ENCODE results near the gene LCP1. TPM values are rescaled to one million over a fixed set of nuclear protein-coding genes. Genes with fewer than 3 reads are reported as not detected.

The LCP1 gene
- total RNA-seq, 1 experiment from 2014 or later = 9.1 TPM

- Histone ChIP-seq H3K36me3 (ENCODE audit: insufficient read depth, low read length, poor library complexity, severe bottlenecking) (no peaks in the 10 kb centered on the region), H3K27me3 (replicated peaks; ENCODE audit: insufficient read depth, low read depth, low read length, poor library complexity) (no peaks in the 10 kb centered on the region), H3K27ac (ENCODE audit: low read depth, low read length, poor library complexity, severe bottlenecking) (no peak overlapping the region), H3K4me1 (ENCODE audit: insufficient read depth, low read length, poor library complexity, severe bottlenecking) (peaks cover 16% of the 10 kb centered on the region), H3K9me3 (ENCODE audit: low read depth, low read length, poor library complexity, severe bottlenecking) (no peaks in the 10 kb centered on the region), H3K4me3 (ENCODE audit: low read depth, low read length, poor library complexity, severe bottlenecking) (no peak overlapping the region)
- POLR2A ChIA-PET (ENCODE audit: low non-redundant PET) = no interaction called here
- TF ChIP-seq CTCF (conservative IDR thresholded peaks at IDR 0.05; ENCODE audit: low read depth, low read length) = no peak
- no peak for TF ChIP-seq EZH2 (IDR thresholded peaks at IDR 0.05; ENCODE audit: borderline replicate concordance, low read depth, low read length, poor library complexity, severe bottlenecking)
- intact Hi-C loops (cut with micrococcal nuclease; ENCODE audit: unreplicated experiment) = loop anchor here (1.0 kb wide), 1 partner anchor 36 kb away; no protein-coding TSS in a partner anchor
- no peak for DNase-seq (ENCODE audit: low spot score)
- no TSS peak for BruUV-seq (replicated peaks)
- CTCF ChIA-PET = no interaction called here
Measured at GRCh38 chr13:46185634-46186033, 3.7 kb upstream of the LCP1 start.

GRCh38 chr13:46184277-46184699 lies 2.3 kb upstream of the LCP1 start:
- no peak for TF ChIP-seq EZH2 (IDR thresholded peaks at IDR 0.05; ENCODE audit: borderline replicate concordance, low read depth, low read length, poor library complexity, severe bottlenecking)
- peak; percentile 92 for TF ChIP-seq CTCF (conservative IDR thresholded peaks at IDR 0.05; ENCODE audit: low read depth, low read length)
- intact Hi-C loops (cut with micrococcal nuclease; ENCODE audit: unreplicated experiment) = no loop called here
- Histone ChIP-seq H3K4me3 (ENCODE audit: low read depth, low read length, poor library complexity, severe bottlenecking) (no peak overlapping the region), H3K4me1 (ENCODE audit: insufficient read depth, low read length, poor library complexity, severe bottlenecking) (peaks cover 25% of the 10 kb centered on the region), H3K36me3 (ENCODE audit: insufficient read depth, low read length, poor library complexity, severe bottlenecking) (no peaks in the 10 kb centered on the region), H3K27me3 (replicated peaks; ENCODE audit: insufficient read depth, low read depth, low read length, poor library complexity) (no peaks in the 10 kb centered on the region), H3K9me3 (ENCODE audit: low read depth, low read length, poor library complexity, severe bottlenecking) (no peaks in the 10 kb centered on the region), H3K27ac (ENCODE audit: low read depth, low read length, poor library complexity, severe bottlenecking) (no peak overlapping the region)
- DNase-seq (ENCODE audit: low spot score) = peak; percentile 80
- ChIA-PET POLR2A (ENCODE audit: low non-redundant PET) (no interaction called here), CTCF (no interaction called here)
- BruUV-seq (replicated peaks) = no TSS peak

- no peak for TF ChIP-seq CTCF (conservative IDR thresholded peaks at IDR 0.05; ENCODE audit: low read depth, low read length)
- TF ChIP-seq EZH2 (IDR thresholded peaks at IDR 0.05; ENCODE audit: borderline replicate concordance, low read depth, low read length, poor library complexity, severe bottlenecking) = no peak
- Histone ChIP-seq H3K4me3 (ENCODE audit: low read depth, low read length, poor library complexity, severe bottlenecking) (no peak overlapping the region), H3K27ac (ENCODE audit: low read depth, low read length, poor library complexity, severe bottlenecking) (no peak overlapping the region), H3K36me3 (ENCODE audit: insufficient read depth, low read length, poor library complexity, severe bottlenecking) (no peaks in the 10 kb centered on the region), H3K27me3 (replicated peaks; ENCODE audit: insufficient read depth, low read depth, low read length, poor library complexity) (no peaks in the 10 kb centered on the region), H3K4me1 (ENCODE audit: insufficient read depth, low read length, poor library complexity, severe bottlenecking) (peaks cover 25% of the 10 kb centered on the region), H3K9me3 (ENCODE audit: low read depth, low read length, poor library complexity, severe bottlenecking) (no peaks in the 10 kb centered on the region)
- POLR2A ChIA-PET (ENCODE audit: low non-redundant PET) = no interaction called here
- intact Hi-C loops (cut with micrococcal nuclease; ENCODE audit: unreplicated experiment) = no loop called here
- no TSS peak for BruUV-seq (replicated peaks)
- no peak for DNase-seq (ENCODE audit: low spot score)
- CTCF ChIA-PET = no interaction called here
Measured at GRCh38 chr13:46183018-46183946, 1.3 kb upstream of the LCP1 start.

Data from A673 (cell line).